ENCODE measurements around the gene AEBP1. TPM values are rescaled to one million over a fixed set of nuclear protein-coding genes. Genes with fewer than 3 reads are reported as not detected.

The AEBP1 gene
- total RNA-seq, 1 experiment from 2014 or later = 0.54 TPM

DNA sequence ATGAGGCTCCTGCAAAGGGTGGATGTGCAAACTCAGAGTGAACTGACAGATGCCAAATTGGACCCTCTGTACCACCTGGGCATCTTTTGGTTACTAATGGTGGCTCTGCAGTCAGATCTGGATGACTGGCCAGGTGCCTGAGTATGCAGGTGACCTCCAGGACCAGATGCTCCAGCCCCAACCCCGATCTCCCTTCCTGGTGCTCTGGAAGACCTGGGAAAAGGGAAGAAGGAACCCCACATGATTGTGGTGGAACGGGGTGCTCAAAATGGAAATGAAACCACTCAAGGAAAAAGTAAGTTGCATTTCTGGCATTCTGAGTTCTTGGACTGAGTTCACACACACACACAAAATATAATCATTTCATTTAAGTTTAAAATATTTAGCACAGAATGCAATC, 9.8 kb upstream of the AEBP1 start:
- POLR2A ChIA-PET = no interaction called here
- H3K36me3 Mint-ChIP-seq (ENCODE audit: insufficient read depth, unreplicated experiment) = no peaks in the 10 kb centered on the region
- H3K27ac Mint-ChIP-seq (ENCODE audit: unreplicated experiment) = no peak overlapping the region
- H3K4me3 Mint-ChIP-seq (ENCODE audit: unreplicated experiment) = no peak overlapping the region
- no peaks in the 10 kb centered on the region for H3K9me3 ChIP-seq
- CTCF ChIA-PET = no interaction called here
- TF ChIP-seq CTCF (IDR thresholded peaks at IDR 0.05; ENCODE audit: insufficient read depth in 1 of 2, low read depth in 1 of 2, low read length in 1 of 2, severe bottlenecking in 1 of 2, unreplicated experiment in 1 of 2) = no peak
- no peak for DNase-seq
- no peaks in the 10 kb centered on the region for H3K9me3 Mint-ChIP-seq (ENCODE audit: unreplicated experiment)
- BruUV-seq (replicated peaks) = no TSS peak
- H3K4me1 Mint-ChIP-seq (ENCODE audit: low read depth, unreplicated experiment) = peaks cover 7% of the 10 kb centered on the region
- H3K27me3 Mint-ChIP-seq (ENCODE audit: insufficient read depth, unreplicated experiment) = no peaks in the 10 kb centered on the region
- H3K27me3 ChIP-seq (replicated peaks; ENCODE audit: control insufficient read depth, insufficient read depth, low read length) = no peaks in the 10 kb centered on the region
- H3K4me3 ChIP-seq (ENCODE audit: low read depth, low read length) = no peak overlapping the region
- H3K4me1 ChIP-seq = no peaks in the 10 kb centered on the region
- intact Hi-C loops (cut with micrococcal nuclease; ENCODE audit: unreplicated experiment) = no loop called here
- H3K36me3 ChIP-seq (ENCODE audit: control insufficient read depth, insufficient read depth, low read length) = no peaks in the 10 kb centered on the region

- Mint-ChIP-seq H3K4me3 (ENCODE audit: unreplicated experiment) (no peak overlapping the region), H3K9me3 (ENCODE audit: unreplicated experiment) (no peaks in the 10 kb centered on the region), H3K27ac (ENCODE audit: unreplicated experiment) (no peak overlapping the region), H3K4me1 (ENCODE audit: low read depth, unreplicated experiment) (peaks cover 7% of the 10 kb centered on the region), H3K27me3 (ENCODE audit: insufficient read depth, unreplicated experiment) (no peaks in the 10 kb centered on the region), H3K36me3 (ENCODE audit: insufficient read depth, unreplicated experiment) (no peaks in the 10 kb centered on the region)
- DNase-seq = no peak
- BruUV-seq (replicated peaks) = no TSS peak
- Histone ChIP-seq H3K9me3 (no peaks in the 10 kb centered on the region), H3K4me3 (ENCODE audit: low read depth, low read length) (no peak overlapping the region), H3K27me3 (replicated peaks; ENCODE audit: control insufficient read depth, insufficient read depth, low read length) (no peaks in the 10 kb centered on the region), H3K36me3 (ENCODE audit: control insufficient read depth, insufficient read depth, low read length) (no peaks in the 10 kb centered on the region), H3K4me1 (no peaks in the 10 kb centered on the region)
- TF ChIP-seq CTCF (IDR thresholded peaks at IDR 0.05; ENCODE audit: insufficient read depth in 1 of 2, low read depth in 1 of 2, low read length in 1 of 2, severe bottlenecking in 1 of 2, unreplicated experiment in 1 of 2) = no peak
- intact Hi-C loops (cut with micrococcal nuclease; ENCODE audit: unreplicated experiment) = no loop called here
- CTCF ChIA-PET = no interaction called here
- POLR2A ChIA-PET = no interaction called here
Observed at GRCh38 chr7:44094883-44095592, 9.1 kb upstream of the AEBP1 start.

DNA sequence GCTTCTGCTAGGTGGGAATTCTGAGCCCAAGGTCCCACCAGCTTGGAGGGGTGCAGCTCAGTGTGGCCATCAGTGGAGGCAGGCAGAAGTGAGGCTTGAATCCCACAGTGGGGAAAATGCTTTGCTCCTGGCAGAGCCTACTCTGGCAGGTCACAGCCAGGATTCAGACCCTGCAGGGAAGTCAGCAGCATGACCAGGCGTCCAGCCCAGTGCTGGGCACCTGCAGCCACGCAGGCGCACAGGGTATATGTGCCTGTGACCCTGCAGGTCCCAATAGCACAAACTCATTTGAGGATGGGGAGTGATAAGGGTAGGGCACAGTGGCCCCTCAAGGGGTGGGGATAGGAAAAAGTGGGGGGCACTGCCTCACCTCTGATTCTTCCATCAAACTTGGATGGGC, 8.4 kb upstream of the AEBP1 start:
- Histone ChIP-seq H3K9me3 (no peaks in the 10 kb centered on the region), H3K27me3 (replicated peaks; ENCODE audit: control insufficient read depth, insufficient read depth, low read length) (no peaks in the 10 kb centered on the region), H3K4me3 (ENCODE audit: low read depth, low read length) (no peak overlapping the region), H3K36me3 (ENCODE audit: control insufficient read depth, insufficient read depth, low read length) (no peaks in the 10 kb centered on the region), H3K4me1 (no peaks in the 10 kb centered on the region; the same call in 1 of the 2 replicates)
- Mint-ChIP-seq H3K27me3 (ENCODE audit: insufficient read depth, unreplicated experiment) (no peaks in the 10 kb centered on the region), H3K9me3 (ENCODE audit: unreplicated experiment) (no peaks in the 10 kb centered on the region), H3K27ac (ENCODE audit: unreplicated experiment) (no peak overlapping the region), H3K36me3 (ENCODE audit: insufficient read depth, unreplicated experiment) (no peaks in the 10 kb centered on the region), H3K4me3 (ENCODE audit: unreplicated experiment) (no peak overlapping the region), H3K4me1 (ENCODE audit: low read depth, unreplicated experiment) (peaks cover 7% of the 10 kb centered on the region)
- no TSS peak for BruUV-seq (replicated peaks)
- ChIA-PET CTCF (no interaction called here), POLR2A (no interaction called here)
- no peak for TF ChIP-seq CTCF (IDR thresholded peaks at IDR 0.05; ENCODE audit: insufficient read depth in 1 of 2, low read depth in 1 of 2, low read length in 1 of 2, severe bottlenecking in 1 of 2, unreplicated experiment in 1 of 2)
- intact Hi-C loops (cut with micrococcal nuclease; ENCODE audit: unreplicated experiment) = no loop called here
- no peak for DNase-seq

Measured in Caco-2 (cell line).